NCI-H82 treated with DMSO at 0.1 percent for 48 hours (cell line): Measurements from ENCODE around the gene PCDHGA1.

Source experiments
- DNase-seq: peaks from one replicate; lab custom pipeline; 2025; ENCODE audit not compliant: unreplicated experiment; lab: John Stamatoyannopoulos, UW

PCDHGA1 gene

GRCh38 chr5:141490271-141490670, 160.0 kb downstream of the PCDHGA1 start:
- no peak for DNase-seq

- no peak for DNase-seq
Measured at GRCh38 chr5:141490771-141491170, 160.5 kb downstream of the PCDHGA1 start.

GRCh38 chr5:141491323-141492167, 161.2 kb downstream of the PCDHGA1 start:
- no peak for DNase-seq

- DNase-seq: no peak
Measured at GRCh38 chr5:141492168-141492885, 162.0 kb downstream of the PCDHGA1 start.

GRCh38 chr5:141493500-141494422, 163.4 kb downstream of the PCDHGA1 start:
- DNase-seq: no peak

GRCh38 chr5:141494761-141495452, 164.6 kb downstream of the PCDHGA1 start:
- no peak for DNase-seq

GRCh38 chr5:141495453-141495811, 165.1 kb downstream of the PCDHGA1 start:
- DNase-seq: no peak

GRCh38 chr5:141496038-141496437, 165.7 kb downstream of the PCDHGA1 start:
- no peak for DNase-seq

GRCh38 chr5:141501761-141502160, 171.4 kb downstream of the PCDHGA1 start:
- no peak for DNase-seq

- DNase-seq: no peak
Measured at GRCh38 chr5:141503681-141504080, 173.4 kb downstream of the PCDHGA1 start.

- no peak for DNase-seq
Measured at GRCh38 chr5:141504216-141504615, 173.9 kb downstream of the PCDHGA1 start.

- DNase-seq: no peak
Measured at GRCh38 chr5:141506381-141507155, 176.3 kb downstream of the PCDHGA1 start.

- DNase-seq: no peak
Measured at GRCh38 chr5:141507387-141508091, 177.2 kb downstream of the PCDHGA1 start.

GRCh38 chr5:141508440-141508797, 178.1 kb downstream of the PCDHGA1 start:
- no peak for DNase-seq

- DNase-seq: peak; percentile 12
Measured at GRCh38 chr5:141508798-141509611, 178.7 kb downstream of the PCDHGA1 start.

- DNase-seq: no peak
Measured at GRCh38 chr5:141510160-141510559, 179.8 kb downstream of the PCDHGA1 start.

- DNase-seq: no peak
Measured at GRCh38 chr5:141510850-141511601, 180.7 kb downstream of the PCDHGA1 start.
